Panc1 (cell line): ENCODE measurements around the gene C12orf54.

Experiments used
- TCF7L2 ChIP-seq: IDR thresholded peaks from 2 replicates; pipeline ENCODE4 v1.6.1; 2011; ENCODE audit warnings: mild to moderate bottlenecking, low read depth, low read length, inconsistent platforms
- TF ChIP-seq, protein P1 (sequence below): fragments of 450-650 bp; IDR thresholded peaks from 2 replicates; pipeline ENCODE4 v1.5.1; 2017; ENCODE audit warnings: mild to moderate bottlenecking

DNA sequence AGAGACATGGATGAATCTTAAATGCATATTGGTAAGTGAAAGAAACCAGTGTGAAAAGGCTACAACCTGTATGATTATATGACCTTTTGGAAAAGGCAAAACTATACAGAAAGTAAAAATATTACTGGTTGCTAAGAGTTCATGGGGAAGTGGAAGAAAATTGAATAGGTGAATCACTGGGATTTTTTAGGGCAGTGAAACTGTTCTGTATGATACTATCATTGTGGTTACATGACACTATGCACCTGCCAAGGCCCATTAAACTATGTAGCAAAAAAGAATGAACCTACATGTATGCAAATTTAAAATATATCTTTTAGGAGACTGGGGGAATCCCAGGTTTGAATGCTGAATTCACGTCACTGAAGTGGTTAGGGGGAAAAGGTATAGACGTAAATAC lies 30.6 kb downstream of the C12orf54 start:
- TF ChIP-seq, protein P1, sequence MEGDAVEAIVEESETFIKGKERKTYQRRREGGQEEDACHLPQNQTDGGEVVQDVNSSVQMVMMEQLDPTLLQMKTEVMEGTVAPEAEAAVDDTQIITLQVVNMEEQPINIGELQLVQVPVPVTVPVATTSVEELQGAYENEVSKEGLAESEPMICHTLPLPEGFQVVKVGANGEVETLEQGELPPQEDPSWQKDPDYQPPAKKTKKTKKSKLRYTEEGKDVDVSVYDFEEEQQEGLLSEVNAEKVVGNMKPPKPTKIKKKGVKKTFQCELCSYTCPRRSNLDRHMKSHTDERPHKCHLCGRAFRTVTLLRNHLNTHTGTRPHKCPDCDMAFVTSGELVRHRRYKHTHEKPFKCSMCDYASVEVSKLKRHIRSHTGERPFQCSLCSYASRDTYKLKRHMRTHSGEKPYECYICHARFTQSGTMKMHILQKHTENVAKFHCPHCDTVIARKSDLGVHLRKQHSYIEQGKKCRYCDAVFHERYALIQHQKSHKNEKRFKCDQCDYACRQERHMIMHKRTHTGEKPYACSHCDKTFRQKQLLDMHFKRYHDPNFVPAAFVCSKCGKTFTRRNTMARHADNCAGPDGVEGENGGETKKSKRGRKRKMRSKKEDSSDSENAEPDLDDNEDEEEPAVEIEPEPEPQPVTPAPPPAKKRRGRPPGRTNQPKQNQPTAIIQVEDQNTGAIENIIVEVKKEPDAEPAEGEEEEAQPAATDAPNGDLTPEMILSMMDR = no peak
- no peak for TF ChIP-seq TCF7L2
